ENCODE results near the gene FARP2. TPM values are rescaled to one million over a fixed set of nuclear protein-coding genes. Genes with fewer than 3 reads are reported as not detected.

Gene FARP2
- total RNA-seq, 1 experiment from 2014 or later = 32.6 TPM

GRCh38 chr2:241432824-241433448 is 76.9 kb downstream of the FARP2 start:
- no peaks in the 10 kb centered on the region for H3K9me3 Mint-ChIP-seq (ENCODE audit: unreplicated experiment)
- no peak for DNase-seq (ENCODE audit: unreplicated experiment)
- no peaks in the 10 kb centered on the region for H3K27me3 Mint-ChIP-seq (ENCODE audit: insufficient read depth, unreplicated experiment)
- H3K4me3 Mint-ChIP-seq (ENCODE audit: unreplicated experiment) = no peak overlapping the region
- ChIA-PET POLR2A (interaction anchor here (0.7 to 0.9 kb wide), 2 partner anchors 10 to 59 kb away, joined by 3 read pairs; no protein-coding TSS in a partner anchor), CTCF (interaction anchor here (0.5 to 0.9 kb wide), 3 partner anchors 8 to 13 kb away, joined by 3 read pairs; no protein-coding TSS in a partner anchor)
- intact Hi-C loops (cut with micrococcal nuclease) = no loop called here
- H3K36me3 Mint-ChIP-seq (ENCODE audit: insufficient read depth, unreplicated experiment) = peaks cover 79% of the 10 kb centered on the region
- no peak overlapping the region for H3K27ac Mint-ChIP-seq (ENCODE audit: low read depth, unreplicated experiment)
- BruUV-seq (replicated peaks) = no TSS peak
- no peaks in the 10 kb centered on the region for H3K4me1 Mint-ChIP-seq (ENCODE audit: insufficient read depth, unreplicated experiment)
- TF ChIP-seq CTCF (IDR thresholded peaks at IDR 0.05; ENCODE audit: unreplicated experiment) = no peak

GRCh38 chr2:241437179-241437578 is 81.1 kb downstream of the FARP2 start:
- ChIA-PET POLR2A (no interaction called here), CTCF (no interaction called here)
- Mint-ChIP-seq H3K9me3 (ENCODE audit: unreplicated experiment) (no peaks in the 10 kb centered on the region), H3K36me3 (ENCODE audit: insufficient read depth, unreplicated experiment) (peaks cover 75% of the 10 kb centered on the region), H3K27me3 (ENCODE audit: insufficient read depth, unreplicated experiment) (no peaks in the 10 kb centered on the region), H3K4me1 (ENCODE audit: insufficient read depth, unreplicated experiment) (no peaks in the 10 kb centered on the region), H3K4me3 (ENCODE audit: unreplicated experiment) (no peak overlapping the region), H3K27ac (ENCODE audit: low read depth, unreplicated experiment) (no peak overlapping the region)
- no peak for TF ChIP-seq CTCF (IDR thresholded peaks at IDR 0.05; ENCODE audit: unreplicated experiment)
- intact Hi-C loops (cut with micrococcal nuclease) = no loop called here
- no peak for DNase-seq (ENCODE audit: unreplicated experiment)
- no TSS peak for BruUV-seq (replicated peaks)

GRCh38 chr2:241441492-241441891 is 85.4 kb downstream of the FARP2 start:
- H3K4me1 Mint-ChIP-seq (ENCODE audit: insufficient read depth, unreplicated experiment) = no peaks in the 10 kb centered on the region
- H3K27ac Mint-ChIP-seq (ENCODE audit: low read depth, unreplicated experiment) = no peak overlapping the region
- no peak for TF ChIP-seq CTCF (IDR thresholded peaks at IDR 0.05; ENCODE audit: unreplicated experiment)
- DNase-seq (ENCODE audit: unreplicated experiment) = no peak
- no peaks in the 10 kb centered on the region for H3K27me3 Mint-ChIP-seq (ENCODE audit: insufficient read depth, unreplicated experiment)
- CTCF ChIA-PET = interaction anchor here (0.6 kb wide), 1 partner anchor 50 kb away, joined by 3 read pairs; no protein-coding TSS in a partner anchor
- H3K9me3 Mint-ChIP-seq (ENCODE audit: unreplicated experiment) = no peaks in the 10 kb centered on the region
- POLR2A ChIA-PET = no interaction called here
- BruUV-seq (replicated peaks) = no TSS peak
- H3K4me3 Mint-ChIP-seq (ENCODE audit: unreplicated experiment) = no peak overlapping the region
- intact Hi-C loops (cut with micrococcal nuclease) = no loop called here
- peaks cover 62% of the 10 kb centered on the region for H3K36me3 Mint-ChIP-seq (ENCODE audit: insufficient read depth, unreplicated experiment)

- H3K27ac Mint-ChIP-seq (ENCODE audit: low read depth, unreplicated experiment) = no peak overlapping the region
- H3K27me3 Mint-ChIP-seq (ENCODE audit: insufficient read depth, unreplicated experiment) = no peaks in the 10 kb centered on the region
- intact Hi-C loops (cut with micrococcal nuclease) = no loop called here
- H3K4me3 Mint-ChIP-seq (ENCODE audit: unreplicated experiment) = no peak overlapping the region
- no TSS peak for BruUV-seq (replicated peaks)
- TF ChIP-seq CTCF (IDR thresholded peaks at IDR 0.05; ENCODE audit: unreplicated experiment) = no peak
- peaks cover 41% of the 10 kb centered on the region for H3K36me3 Mint-ChIP-seq (ENCODE audit: insufficient read depth, unreplicated experiment)
- POLR2A ChIA-PET = interaction anchor here (0.7 to 1.1 kb wide), 3 partner anchors 11 to 325 kb away, joined by 3 read pairs; no protein-coding TSS in a partner anchor
- DNase-seq (ENCODE audit: unreplicated experiment) = peak; percentile 73
- H3K9me3 Mint-ChIP-seq (ENCODE audit: unreplicated experiment) = no peaks in the 10 kb centered on the region
- CTCF ChIA-PET = interaction anchor here (0.6 kb wide), 2 partner anchors 38 to 220 kb away, joined by 3 to 5 read pairs; no protein-coding TSS in a partner anchor
- H3K4me1 Mint-ChIP-seq (ENCODE audit: insufficient read depth, unreplicated experiment) = no peaks in the 10 kb centered on the region
Measured at GRCh38 chr2:241443486-241444223, 87.6 kb downstream of the FARP2 start.

All from MCF 10A (cell line).